A375 (cell line): ENCODE data around the gene DMRT1. TPM values are rescaled to one million over a fixed set of nuclear protein-coding genes. Genes with fewer than 3 reads are reported as not detected.

Experiments
- small RNA-seq: library from RNA; depleted of rRNA; stranded (forward); fragments of <200 nt; gene quantifications from one replicate; pipeline ENCODE3, GENCODE V24; 2014
- total RNA-seq: library from RNA; depleted of rRNA; stranded (reverse); fragments of >200 nt; shearing (Covaris generic); gene quantifications from 2 replicates; pipeline ENCODE4 v1.2.3, GENCODE V29; 2014; rRNA removed

Gene DMRT1
- total RNA-seq: not detected in 2 replicates

GRCh38 chr9:841371-842209, at the start of gene DMRT1:
TSS of gene DMRT1 (plus strand) at chr9:841697. CDS start at chr9:841839, 142 bp downstream.

DNA sequence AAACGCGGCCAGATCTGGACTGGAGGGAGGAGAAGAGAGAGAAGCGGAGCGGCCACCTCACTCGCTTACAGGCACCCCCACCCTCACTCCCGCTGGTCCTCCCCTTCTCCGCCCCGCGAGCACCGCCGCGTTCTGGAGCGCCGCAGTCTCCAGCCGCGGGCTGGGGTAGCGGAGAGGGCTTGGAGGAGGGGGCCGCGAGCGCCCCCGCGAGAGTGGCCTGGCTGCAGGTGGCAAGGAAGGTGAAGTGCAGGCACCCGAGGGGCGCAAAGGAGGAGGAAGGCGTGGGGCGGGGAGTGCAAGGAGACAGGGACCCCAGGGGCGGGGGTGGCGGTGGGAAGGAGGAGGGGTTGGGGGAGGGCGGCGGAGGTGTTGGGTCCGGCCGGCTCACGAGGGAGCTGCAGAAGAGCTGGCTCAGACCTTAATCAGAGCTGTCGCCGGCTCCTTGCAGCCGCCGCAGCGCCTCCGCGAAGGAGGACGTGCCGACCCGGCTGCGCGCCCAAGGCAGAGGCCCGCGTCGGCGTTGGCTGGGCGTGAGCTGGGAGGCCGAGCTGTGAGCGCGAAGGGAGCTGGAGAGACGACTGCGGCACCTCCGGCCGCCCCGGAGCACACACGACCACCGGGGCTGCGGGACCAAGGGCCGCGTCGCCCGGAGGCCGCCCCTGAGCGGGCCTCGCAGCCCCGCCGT, 134.9 kb downstream of the DMRT1 start, which contains the start of gene DMRT3:
Gene DMRT3 (plus strand): TSS at position 398 of the 685 bp plus-strand sequence. CDS start 347 bp downstream, outside the sequence.

Small RNA genes within 50 kb of the gene (small RNA-seq; reads per million reads assigned to genes)
- gene RNU6-1073P: not detected

Other genes starting within 250 kb of the DMRT1 start
- not detected in 2 replicates for gene DMRT3, start 135.0 kb downstream of the DMRT1 start, total RNA-seq
- 20.0 and 21.1 TPM in 2 replicates for gene DMRT2, start 208.7 kb downstream of the DMRT1 start, total RNA-seq